ENCODE results near the gene MSL1. TPM values are rescaled to one million over a fixed set of nuclear protein-coding genes. Genes with fewer than 3 reads are reported as not detected.

Gene MSL1
- total RNA-seq, result 49.5 and 68.7 TPM in 2 replicates

GRCh38 chr17:40121181-40122135, at the start of gene MSL1:
TSS of gene MSL1 (plus strand) at chr17:40121971. CDS start at chr17:40122613, 642 bp downstream.

GRCh38 chr17:40100419-40100668, 21.4 kb upstream of the MSL1 start, which contains the start of gene NR1D1:
TSS of gene NR1D1 (minus strand) at chr17:40100589. CDS start at chr17:40100094, 495 bp downstream.

GRCh38 chr17:40177275-40177874, 55.6 kb downstream of the MSL1 start, which contains the start of gene RAPGEFL1:
TSS of gene RAPGEFL1 (plus strand) at chr17:40177470. CDS start at chr17:40177862, 392 bp downstream.

Other genes with a start within 250 kb of the MSL1 start
- gene GSDMB, start 203.3 kb upstream of the MSL1 start, total RNA-seq, result 0.81 and 1.6 TPM in 2 replicates
- gene ORMDL3, start 194.4 kb upstream of the MSL1 start, total RNA-seq, result 35.7 and 42.6 TPM in 2 replicates
- not detected in 2 replicates for gene LRRC3C, start 194.2 kb upstream of the MSL1 start, total RNA-seq
- not detected in 2 replicates for gene GSDMA, start 159.0 kb upstream of the MSL1 start, total RNA-seq
- 93.3 and 116 TPM in 2 replicates for gene PSMD3, start 141.2 kb upstream of the MSL1 start, total RNA-seq
- gene CSF3, start 106.5 kb upstream of the MSL1 start, total RNA-seq, result 12.2 TPM in 1 of 2 replicates, not detected in the other
- 41.6 and 63.9 TPM in 2 replicates for gene MED24, start 67.6 kb upstream of the MSL1 start, total RNA-seq
- gene THRA, start 59.0 kb upstream of the MSL1 start, total RNA-seq, result 20.7 and 21.1 TPM in 2 replicates
- gene NR1D1, start 21.4 kb upstream of the MSL1 start, total RNA-seq, result 0.81 and 3.4 TPM in 2 replicates
- gene CASC3, start 18.6 kb downstream of the MSL1 start, total RNA-seq, result 26.2 and 28.7 TPM in 2 replicates
- gene RAPGEFL1, start 55.5 kb downstream of the MSL1 start, total RNA-seq, result 2.3 and 3.2 TPM in 2 replicates
- gene WIPF2, start 97.3 kb downstream of the MSL1 start, total RNA-seq, result 8.1 and 11.0 TPM in 2 replicates
- gene CDC6, start 165.9 kb downstream of the MSL1 start, total RNA-seq, result 5.2 and 9.6 TPM in 2 replicates
- 35.6 and 63.9 TPM in 2 replicates for gene RARA, start 187.2 kb downstream of the MSL1 start, total RNA-seq
- gene GJD3, start 242.8 kb downstream of the MSL1 start, total RNA-seq, result 1.3 TPM in 1 of 2 replicates, not detected in the other